Adrenal gland (tissue), 12 donors: ENCODE measurements around the gene PLXNC1. TPM values are rescaled to one million over a fixed set of nuclear protein-coding genes. Genes with fewer than 3 reads are reported as not detected.

Source experiments
- DNase-seq, 7 donors: peaks; one replicate each; pipeline ENCODE4 v3.0.0-alpha.2; 2019 to 2020
- H3K27ac ChIP-seq, 5 donors: fragments of 200-600 bp; sonication (generic) in 4 of 5; 1 replicate in 3 of 5; 2 replicates in 2 of 5; pipeline versions ENCODE4 v1.5.1 to v1.8.0; 2016 to 2020; ENCODE audit warnings: mild to moderate bottlenecking in 1 of 5
- H3K27me3 ChIP-seq: fragments of 200-600 bp; 2 replicates; pipeline ENCODE4 v1.8.0; 2021
- H3K36me3 ChIP-seq, 2 donors: fragments of 200-600 bp; replicated peaks in 1 of 2; 1 replicate in 1 of 2; 2 replicates in 1 of 2; pipeline versions ENCODE4 v1.5.1 to v1.8.0; 2018 to 2022
- H3K4me1 ChIP-seq, 2 donors: fragments of 200-600 bp; replicated peaks in 1 of 2; 1 replicate in 1 of 2; 2 replicates in 1 of 2; pipeline versions ENCODE4 v1.5.1 to v1.8.0; 2018 to 2021
- H3K4me3 ChIP-seq, 4 donors: fragments of 200-600 bp; sonication (generic) in 3 of 4; one replicate each; pipeline ENCODE4 v1.5.1; 2016 to 2018
- H3K9me3 ChIP-seq, 3 donors: fragments of 200-600 bp; sonication (generic) in 1 of 3; replicated peaks in 1 of 3; 1 replicate in 2 of 3; 2 replicates in 1 of 3; pipeline versions ENCODE4 v1.5.1 to v1.8.0; 2016 to 2021
- POLR2A ChIP-seq, 2 donors: fragments of 450-650 bp; IDR thresholded peaks; one replicate each; pipeline ENCODE4 v1.6.1; 2017; ENCODE audit warnings: antibody characterized with exemption in 2 of 2, mild to moderate bottlenecking in 2 of 2, moderate library complexity in 1 of 2
- WGBS, 4 donors: extraction: QIAGEN DNeasy Blood & Tissue Kit in 2 of 4; methylation state at CpG; one replicate each; pipeline versions ENCODE4 v1.1.5 to v1.1.7; 2013 to 2017; 5-methylcytosine and 5-hydroxymethylcytosine counted together
- intact Hi-C, 2 donors: fragments of 100-400 bp; cut with DNase I; formaldehyde crosslinking; loops; one replicate each; pipeline versions ENCODE4 v1.14.1 to v1.15.0; 2022 to 2023
- polyA plus RNA-seq, 3 donors: library from polyadenylated mRNA; stranded (reverse); fragments of 200-250 nt in 2 of 3; fragments of 350-450 nt in 1 of 3; fragmentation: Illumina TruSeq in 1 of 3; extraction: RNeasy Lipid Tissue Mini Kit (QIAGEN cat#74804) in 1 of 3; gene quantifications; one replicate each; pipeline ENCODE4 v1.2.3, GENCODE V29; 2013 to 2014
- total RNA-seq, 9 donors: library from RNA; depleted of rRNA in 4 of 9; stranded (reverse); fragments of >200 nt in 4 of 9; fragments of 120-200 nt in 1 of 9; fragmentation: NEBNext Ultra II Directional in 1 of 9; extraction: Animal tissue kit (Norgen Biotek cat#: 25700) in 1 of 9; gene quantifications; one replicate each; pipeline versions ENCODE4 v1.1.0 to v1.2.4, GENCODE V29; 2013 to 2023
- TF ChIP-seq, protein P1 (sequence below), 6 experiments: fragments of 450-650 bp in 4 of 6; fragments of 200-600 bp in 2 of 6; sonication (generic) in 1 of 6; IDR thresholded peaks; 1 replicate in 5 of 6; 2 replicates in 1 of 6; pipeline versions ENCODE4 v1.5.1 to v1.8.0; 2016 to 2021; ENCODE audit warnings: antibody characterized with exemption in 6 of 6, mild to moderate bottlenecking in 2 of 6, moderate library complexity in 1 of 6
- donor health status: healthy with polysubstance abuse.
- donor health status: Bipolar disorder and iron deficiency.
- donor health status: DM: yes; HTN: yes; CAD: no.
- donor health status: DM: no; HTN: no; CAD: no.
- donor health status: DM: no; HTN: no; CAD: no.
- donor health status: DM: yes; HTN: yes; CAD: no.

The PLXNC1 gene
- total and polyA plus RNA-seq, 12 donors, result 2.5 to 23.4 (median 12.3) TPM

DNA sequence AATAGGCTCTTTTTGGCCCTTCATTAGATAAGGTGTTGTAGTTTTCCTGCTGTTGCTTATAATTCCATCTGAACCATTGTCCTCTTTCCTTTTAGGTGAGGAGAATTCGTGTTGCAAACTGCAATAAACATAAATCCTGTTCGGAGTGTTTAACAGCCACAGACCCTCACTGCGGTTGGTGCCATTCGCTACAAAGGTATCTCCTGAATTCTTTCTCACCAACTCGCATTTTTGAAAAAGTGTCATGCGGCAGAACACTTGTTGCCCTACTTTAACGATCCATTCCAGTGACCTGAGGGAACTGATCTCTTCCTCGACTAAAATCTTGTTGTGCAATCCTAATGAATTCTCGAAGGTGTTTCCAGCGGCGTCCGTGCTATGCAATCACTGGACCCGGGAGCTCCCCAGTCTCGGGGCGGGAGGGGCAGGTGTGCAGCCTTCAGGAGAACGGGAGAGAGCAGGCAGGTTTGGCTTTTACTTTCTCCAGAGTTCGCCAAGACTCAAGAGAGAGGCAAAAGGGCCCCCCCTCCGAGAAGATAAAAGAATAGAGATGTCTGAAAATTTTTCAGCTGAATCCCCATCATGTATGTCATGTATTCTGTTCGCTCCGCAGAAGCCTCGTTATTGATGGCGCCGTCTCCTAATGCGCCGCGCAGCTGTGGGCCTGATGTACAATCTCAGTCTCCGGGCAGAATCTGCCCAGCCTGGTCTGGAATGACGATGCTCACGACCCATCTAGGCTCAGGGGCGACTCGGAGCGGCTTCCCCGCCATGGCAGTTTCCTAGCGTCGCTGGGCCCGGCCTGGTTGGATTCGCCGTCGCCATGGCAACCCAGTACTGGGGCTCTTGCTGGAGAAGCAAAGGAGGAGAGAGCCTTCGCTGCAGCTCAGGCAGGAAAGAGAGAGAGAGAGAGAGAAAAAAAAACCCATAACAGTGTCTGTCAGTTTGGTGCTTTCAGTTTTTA, 38.2 kb downstream of the PLXNC1 start:
- intact Hi-C loops, result no loop called here
- 56 to 77% (median 70%) methylated on average over 25 to 40 of the region's 40 CpGs for WGBS, 4 donors
- no peak overlapping the region for H3K4me3 ChIP-seq
- peak in 6 of 7 donors; percentile 16 to 90 (median 54) for DNase-seq
- no peak for TF ChIP-seq POLR2A (IDR thresholded peaks at IDR 0.05)
- TF ChIP-seq, protein P1, sequence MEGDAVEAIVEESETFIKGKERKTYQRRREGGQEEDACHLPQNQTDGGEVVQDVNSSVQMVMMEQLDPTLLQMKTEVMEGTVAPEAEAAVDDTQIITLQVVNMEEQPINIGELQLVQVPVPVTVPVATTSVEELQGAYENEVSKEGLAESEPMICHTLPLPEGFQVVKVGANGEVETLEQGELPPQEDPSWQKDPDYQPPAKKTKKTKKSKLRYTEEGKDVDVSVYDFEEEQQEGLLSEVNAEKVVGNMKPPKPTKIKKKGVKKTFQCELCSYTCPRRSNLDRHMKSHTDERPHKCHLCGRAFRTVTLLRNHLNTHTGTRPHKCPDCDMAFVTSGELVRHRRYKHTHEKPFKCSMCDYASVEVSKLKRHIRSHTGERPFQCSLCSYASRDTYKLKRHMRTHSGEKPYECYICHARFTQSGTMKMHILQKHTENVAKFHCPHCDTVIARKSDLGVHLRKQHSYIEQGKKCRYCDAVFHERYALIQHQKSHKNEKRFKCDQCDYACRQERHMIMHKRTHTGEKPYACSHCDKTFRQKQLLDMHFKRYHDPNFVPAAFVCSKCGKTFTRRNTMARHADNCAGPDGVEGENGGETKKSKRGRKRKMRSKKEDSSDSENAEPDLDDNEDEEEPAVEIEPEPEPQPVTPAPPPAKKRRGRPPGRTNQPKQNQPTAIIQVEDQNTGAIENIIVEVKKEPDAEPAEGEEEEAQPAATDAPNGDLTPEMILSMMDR (IDR thresholded peaks at IDR 0.05), result no peak
- H3K4me1 ChIP-seq, result no peaks in the 10 kb centered on the region
- H3K27ac ChIP-seq, result peak overlapping the region in 1 of 5 donors; percentile 26
- H3K27me3 ChIP-seq, result no peaks in the 10 kb centered on the region
- no peaks in the 10 kb centered on the region for H3K36me3 ChIP-seq
- H3K9me3 ChIP-seq, result no peaks in the 10 kb centered on the region

GRCh38 chr12:94187361-94187760, 39.0 kb downstream of the PLXNC1 start:
- Histone ChIP-seq H3K27me3 (no peaks in the 10 kb centered on the region), H3K4me3 (no peak overlapping the region), H3K27ac (peak overlapping the region in 1 of 5 donors; percentile 26), H3K9me3 (no peaks in the 10 kb centered on the region), H3K36me3 (no peaks in the 10 kb centered on the region), H3K4me1 (no peaks in the 10 kb centered on the region)
- 72 to 82% (median 76%) methylated on average over 12 of the region's 12 CpGs for WGBS, 4 donors
- no peak for DNase-seq
- intact Hi-C loops, result no loop called here
- TF ChIP-seq, protein P1 (IDR thresholded peaks at IDR 0.05), result no peak
- TF ChIP-seq POLR2A (IDR thresholded peaks at IDR 0.05), result no peak

DNA sequence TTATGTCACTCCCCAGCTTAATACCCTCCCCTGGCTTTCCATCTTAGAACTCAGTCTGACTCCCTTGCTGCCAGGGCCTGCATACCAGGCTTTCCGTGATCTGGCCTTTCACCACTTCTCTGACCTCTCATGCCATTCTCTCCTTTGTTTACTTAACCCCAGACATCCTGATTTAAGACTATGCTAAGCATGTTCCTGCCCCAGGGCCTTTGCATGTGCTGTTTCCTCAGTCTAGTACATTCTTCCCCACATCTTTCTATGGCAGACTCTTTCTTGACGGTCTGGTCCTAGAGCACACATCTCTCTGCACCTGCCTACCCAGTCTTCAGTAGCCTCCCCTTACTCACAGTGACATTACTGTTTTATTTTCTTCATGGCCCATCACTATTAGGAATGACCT, 42.2 kb downstream of the PLXNC1 start:
- TF ChIP-seq, protein P1 (IDR thresholded peaks at IDR 0.05), result no peak
- TF ChIP-seq POLR2A (IDR thresholded peaks at IDR 0.05), result no peak
- Histone ChIP-seq H3K4me1 (no peaks in the 10 kb centered on the region), H3K4me3 (no peak overlapping the region), H3K9me3 (no peaks in the 10 kb centered on the region), H3K27me3 (no peaks in the 10 kb centered on the region), H3K36me3 (no peaks in the 10 kb centered on the region), H3K27ac (no peak overlapping the region)
- WGBS, 4 donors, result 47 to 93% (median 62%) methylated on average over 1 to 2 of the region's 2 CpGs
- DNase-seq, result no peak
- intact Hi-C loops, result no loop called here

GRCh38 chr12:94191023-94191422, 42.6 kb downstream of the PLXNC1 start:
- no peak overlapping the region for H3K4me3 ChIP-seq
- intact Hi-C loops, result no loop called here
- TF ChIP-seq, protein P1 (IDR thresholded peaks at IDR 0.05), result no peak
- no peak for TF ChIP-seq POLR2A (IDR thresholded peaks at IDR 0.05)
- DNase-seq, result no peak
- H3K36me3 ChIP-seq, result no peaks in the 10 kb centered on the region
- H3K9me3 ChIP-seq, result no peaks in the 10 kb centered on the region
- H3K27me3 ChIP-seq, result no peaks in the 10 kb centered on the region
- H3K27ac ChIP-seq, result no peak overlapping the region
- H3K4me1 ChIP-seq, result no peaks in the 10 kb centered on the region
- WGBS, 4 donors, result 94 to 100% (median 97%) methylated on average over 2 of the region's 2 CpGs
